ENCODE measurements around the gene COL4A3. TPM values are rescaled to one million over a fixed set of nuclear protein-coding genes. Genes with fewer than 3 reads are reported as not detected.

The COL4A3 gene
- total RNA-seq, 1 donor from 2014 or later: 0.32 TPM

DNA sequence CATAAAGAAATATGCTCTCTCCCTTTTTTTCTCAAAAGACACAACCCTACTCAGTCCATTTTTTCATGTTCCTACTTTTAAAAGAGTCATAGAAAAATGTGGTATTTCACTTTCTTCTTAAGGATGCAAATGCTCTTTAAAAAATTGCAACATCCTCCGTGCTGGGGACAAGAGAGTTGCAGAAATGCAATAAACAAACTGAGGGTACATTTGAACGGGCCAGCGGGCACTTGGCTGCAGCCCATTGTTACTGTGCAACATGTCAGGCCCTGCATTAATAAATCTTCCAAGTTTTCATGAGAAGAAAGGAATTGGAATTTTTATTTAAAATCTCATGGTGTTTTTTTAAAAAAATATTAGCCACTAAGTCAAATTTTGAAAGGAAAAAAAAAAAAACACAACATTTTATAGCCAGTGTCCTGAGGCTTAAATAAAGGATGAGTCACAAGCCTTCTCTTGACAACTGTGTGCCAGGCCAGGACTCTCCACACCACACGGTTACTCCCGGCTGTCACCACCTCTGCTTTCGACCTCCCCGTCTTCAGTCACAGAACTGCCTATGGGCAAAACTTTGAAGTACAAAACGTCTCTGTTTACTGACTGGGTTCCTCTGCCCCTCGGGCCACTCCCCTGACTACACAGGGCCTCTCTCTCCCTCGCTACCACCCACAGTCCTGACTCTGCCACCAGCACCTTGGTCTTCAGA is 103.1 kb downstream of the COL4A3 start:
- no peak overlapping the region for H3K27ac Mint-ChIP-seq (ENCODE audit: unreplicated experiment)
- no peak for DNase-seq (ENCODE audit: extremely low spot score, unreplicated experiment)
- no peaks in the 10 kb centered on the region for H3K27me3 Mint-ChIP-seq (ENCODE audit: unreplicated experiment)

DNA sequence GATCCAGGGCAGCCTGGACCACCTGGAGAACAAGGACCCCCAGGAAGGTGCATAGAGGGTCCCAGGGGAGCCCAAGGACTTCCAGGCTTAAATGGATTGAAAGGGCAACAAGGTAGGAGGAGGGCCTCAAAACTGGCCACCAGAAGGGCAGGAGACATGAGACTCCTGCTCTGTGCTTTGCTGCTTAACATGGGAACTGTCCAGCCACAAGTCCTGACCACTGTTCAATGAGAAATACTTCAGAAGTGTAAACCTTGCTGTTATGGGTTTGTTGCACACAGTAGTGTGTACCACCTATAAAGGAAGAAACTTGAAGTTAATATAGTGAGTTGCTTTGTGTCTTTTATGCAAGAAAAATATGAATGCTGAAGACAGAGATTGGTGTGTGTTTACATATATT is 116.5 kb downstream of the COL4A3 start:
- H3K4me3 Mint-ChIP-seq (ENCODE audit: unreplicated experiment): no peak overlapping the region
- no peaks in the 10 kb centered on the region for H3K27me3 Mint-ChIP-seq (ENCODE audit: unreplicated experiment)
- H3K9me3 Mint-ChIP-seq (ENCODE audit: unreplicated experiment): peaks cover 4% of the 10 kb centered on the region
- no peak overlapping the region for H3K27ac Mint-ChIP-seq (ENCODE audit: unreplicated experiment)
- TF ChIP-seq, protein P1, sequence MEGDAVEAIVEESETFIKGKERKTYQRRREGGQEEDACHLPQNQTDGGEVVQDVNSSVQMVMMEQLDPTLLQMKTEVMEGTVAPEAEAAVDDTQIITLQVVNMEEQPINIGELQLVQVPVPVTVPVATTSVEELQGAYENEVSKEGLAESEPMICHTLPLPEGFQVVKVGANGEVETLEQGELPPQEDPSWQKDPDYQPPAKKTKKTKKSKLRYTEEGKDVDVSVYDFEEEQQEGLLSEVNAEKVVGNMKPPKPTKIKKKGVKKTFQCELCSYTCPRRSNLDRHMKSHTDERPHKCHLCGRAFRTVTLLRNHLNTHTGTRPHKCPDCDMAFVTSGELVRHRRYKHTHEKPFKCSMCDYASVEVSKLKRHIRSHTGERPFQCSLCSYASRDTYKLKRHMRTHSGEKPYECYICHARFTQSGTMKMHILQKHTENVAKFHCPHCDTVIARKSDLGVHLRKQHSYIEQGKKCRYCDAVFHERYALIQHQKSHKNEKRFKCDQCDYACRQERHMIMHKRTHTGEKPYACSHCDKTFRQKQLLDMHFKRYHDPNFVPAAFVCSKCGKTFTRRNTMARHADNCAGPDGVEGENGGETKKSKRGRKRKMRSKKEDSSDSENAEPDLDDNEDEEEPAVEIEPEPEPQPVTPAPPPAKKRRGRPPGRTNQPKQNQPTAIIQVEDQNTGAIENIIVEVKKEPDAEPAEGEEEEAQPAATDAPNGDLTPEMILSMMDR (IDR thresholded peaks at IDR 0.05): no peak
- no peaks in the 10 kb centered on the region for H3K36me3 Mint-ChIP-seq (ENCODE audit: unreplicated experiment)
- H3K4me1 Mint-ChIP-seq (ENCODE audit: unreplicated experiment): no peaks in the 10 kb centered on the region
- no peak for DNase-seq (ENCODE audit: extremely low spot score, unreplicated experiment)

More for the DNA sequence above, 103.1 kb downstream of the COL4A3 start:
- no peaks in the 10 kb centered on the region for H3K9me3 Mint-ChIP-seq (ENCODE audit: unreplicated experiment)
- TF ChIP-seq, protein P1 (IDR thresholded peaks at IDR 0.05): no peak
- H3K4me1 Mint-ChIP-seq (ENCODE audit: unreplicated experiment): peaks cover 5% of the 10 kb centered on the region
- H3K36me3 Mint-ChIP-seq (ENCODE audit: unreplicated experiment): no peaks in the 10 kb centered on the region
- H3K4me3 Mint-ChIP-seq (ENCODE audit: unreplicated experiment): no peak overlapping the region

GRCh38 chr2:227285741-227286236 is 121.4 kb downstream of the COL4A3 start:
- no peak overlapping the region for H3K27ac Mint-ChIP-seq (ENCODE audit: unreplicated experiment)
- no peaks in the 10 kb centered on the region for H3K4me1 Mint-ChIP-seq (ENCODE audit: unreplicated experiment)
- no peaks in the 10 kb centered on the region for H3K27me3 Mint-ChIP-seq (ENCODE audit: unreplicated experiment)
- no peak for DNase-seq (ENCODE audit: extremely low spot score, unreplicated experiment)
- TF ChIP-seq, protein P1 (IDR thresholded peaks at IDR 0.05): no peak
- no peak overlapping the region for H3K4me3 Mint-ChIP-seq (ENCODE audit: unreplicated experiment)
- no peaks in the 10 kb centered on the region for H3K36me3 Mint-ChIP-seq (ENCODE audit: unreplicated experiment)
- peaks cover 4% of the 10 kb centered on the region for H3K9me3 Mint-ChIP-seq (ENCODE audit: unreplicated experiment)

GRCh38 chr2:227287771-227288170 is 123.3 kb downstream of the COL4A3 start:
- Mint-ChIP-seq H3K36me3 (ENCODE audit: unreplicated experiment) (no peaks in the 10 kb centered on the region), H3K4me1 (ENCODE audit: unreplicated experiment) (no peaks in the 10 kb centered on the region), H3K4me3 (ENCODE audit: unreplicated experiment) (no peak overlapping the region), H3K9me3 (ENCODE audit: unreplicated experiment) (peaks cover 3% of the 10 kb centered on the region), H3K27me3 (ENCODE audit: unreplicated experiment) (no peaks in the 10 kb centered on the region), H3K27ac (ENCODE audit: unreplicated experiment) (no peak overlapping the region)
- TF ChIP-seq, protein P1 (IDR thresholded peaks at IDR 0.05): no peak
- DNase-seq (ENCODE audit: extremely low spot score, unreplicated experiment): no peak

GRCh38 chr2:227292314-227292713 is 127.9 kb downstream of the COL4A3 start:
- Mint-ChIP-seq H3K9me3 (ENCODE audit: unreplicated experiment) (no peaks in the 10 kb centered on the region), H3K36me3 (ENCODE audit: unreplicated experiment) (no peaks in the 10 kb centered on the region), H3K27me3 (ENCODE audit: unreplicated experiment) (no peaks in the 10 kb centered on the region), H3K4me3 (ENCODE audit: unreplicated experiment) (no peak overlapping the region), H3K4me1 (ENCODE audit: unreplicated experiment) (no peaks in the 10 kb centered on the region), H3K27ac (ENCODE audit: unreplicated experiment) (no peak overlapping the region)
- DNase-seq (ENCODE audit: extremely low spot score, unreplicated experiment): no peak
- TF ChIP-seq, protein P1 (IDR thresholded peaks at IDR 0.05): no peak

Measured in osteocyte (in vitro differentiated cells).